HepG2 (cell line): Measurements from ENCODE around the gene HTR4. TPM values are rescaled to one million over a fixed set of nuclear protein-coding genes. Genes with fewer than 3 reads are reported as not detected.

Source experiments
- ATAC-seq: fragments of 200-7000 bp; cut with Tn5 transposase; 3 replicates; pipeline ENCODE4 v1.9.1; 2020; ENCODE audit warnings: mild to moderate bottlenecking, moderate library complexity
- BruUV-seq: library from RNA; stranded (reverse); fragments of 400-500 nt; replicated peaks from 2 replicates; lab custom pipeline; 2021; lab: Mats Ljungman, UMichigan
- CTCF ChIA-PET: fragments of 300-600 bp; formaldehyde crosslinking; extraction: SDS; loops from one replicate; lab custom pipeline; 2021; ENCODE audit warnings: low total read pairs, inconsistent platforms, low intra/inter-chr PET ratio; lab: Yijun Ruan, JAX
- POLR2A ChIA-PET: fragments of 350-600 bp; sonication (Branson Sonifier 250); formaldehyde crosslinking; loops from one replicate; lab custom pipeline; 2020; ENCODE audit warnings: antibody characterized with exemption, inconsistent platforms; lab: Yijun Ruan, JAX
- DNase-seq: peaks from one replicate; pipeline ENCODE4 v3.0.0-alpha.2; 2015; ENCODE audit warnings: low spot score
- FAIRE-seq: peaks from 3 replicates; lab custom pipeline; 2011; peaks lifted over from hg19 to GRCh38; lab: Jason Lieb, UNC
- H2AFZ ChIP-seq: one replicate; pipeline ENCODE4 v1.6.1; 2011; ENCODE audit warnings: low read length, inconsistent platforms
- H3K27ac ChIP-seq: fragments of 300-600 bp; 3 replicates; pipeline ENCODE4 v1.8.0; 2011; ENCODE audit warnings: mixed run types, mild to moderate bottlenecking, mixed read lengths, low read length, inconsistent platforms; ENCODE audit not compliant: insufficient read depth; ENCODE audit errors: extremely low read length
- H3K27me3 ChIP-seq, 2 experiments: fragments of 200-600 bp in 1 of 2; 2 replicates in 1 of 2; 3 replicates in 1 of 2; pipeline versions ENCODE4 v1.6.0 to v1.8.0; 2011; ENCODE audit warnings: low read length in 2 of 2, mild to moderate bottlenecking in 2 of 2, moderate library complexity in 2 of 2, inconsistent platforms in 1 of 2; ENCODE audit not compliant: insufficient read depth in 2 of 2, control insufficient read depth in 1 of 2
- H3K36me3 ChIP-seq, 2 experiments: fragments of 200-600 bp in 1 of 2; replicated peaks in 1 of 2; 2 replicates in 1 of 2; 3 replicates in 1 of 2; pipeline versions ENCODE4 v1.5.1 to v1.8.0; 2011; ENCODE audit warnings: low read length in 2 of 2, inconsistent platforms in 1 of 2; ENCODE audit not compliant: insufficient read depth in 2 of 2, control insufficient read depth in 1 of 2
- H3K4me1 ChIP-seq: 2 replicates; pipeline ENCODE4 v1.5.1; 2012; ENCODE audit warnings: low read length, inconsistent platforms; ENCODE audit not compliant: insufficient read depth
- H3K4me2 ChIP-seq: 2 replicates; pipeline ENCODE4 v1.6.0; 2011; ENCODE audit warnings: low read depth, low read length, inconsistent platforms
- H3K4me3 ChIP-seq, 3 experiments: fragments of 200-600 bp in 1 of 3; sonication (generic), shearing (Covaris generic) in 1 of 3; replicated peaks in 1 of 3; 2 replicates each; pipeline ENCODE4 v1.5.1; 2011 to 2016; ENCODE audit warnings: low read length in 3 of 3, inconsistent platforms in 2 of 3, low read depth in 2 of 3, mild to moderate bottlenecking in 2 of 3, control low read depth in 1 of 3, mixed read lengths in 1 of 3; ENCODE audit not compliant: insufficient read depth in 1 of 3
- H3K79me2 ChIP-seq: one replicate; pipeline ENCODE4 v1.6.1; 2011; ENCODE audit warnings: low read length, inconsistent platforms; ENCODE audit not compliant: insufficient read depth
- H3K9ac ChIP-seq: 2 replicates; pipeline ENCODE4 v1.6.0; 2011; ENCODE audit warnings: mild to moderate bottlenecking, low read depth, low read length, inconsistent platforms; ENCODE audit not compliant: insufficient read depth
- H3K9me3 ChIP-seq: 2 replicates; pipeline ENCODE4 v1.5.1; 2012; ENCODE audit warnings: mild to moderate bottlenecking, low read length
- H4K20me1 ChIP-seq: 2 replicates; pipeline ENCODE4 v1.6.0; 2011; ENCODE audit warnings: inconsistent platforms, mild to moderate bottlenecking, low read length, moderate library complexity; ENCODE audit not compliant: insufficient read depth
- CEBPG ChIP-seq: IDR thresholded peaks from 2 replicates; pipeline ENCODE4 v1.6.1; 2016
- CENPX ChIP-seq: sonication (generic); formaldehyde crosslinking; IDR thresholded peaks from 2 replicates; pipeline ENCODE4 v1.9.0; 2021; ENCODE audit warnings: mild to moderate bottlenecking, missing genetic modification reagents, moderate library complexity
- HOXA3 ChIP-seq: sonication (generic); formaldehyde crosslinking; IDR thresholded peaks from 2 replicates; pipeline ENCODE4 v1.5.0; 2020; ENCODE audit warnings: missing genetic modification reagents
- IRX3 ChIP-seq: sonication (generic); formaldehyde crosslinking; IDR thresholded peaks from 2 replicates; pipeline ENCODE4 v1.8.1; 2023; ENCODE audit warnings: mild to moderate bottlenecking, low read depth, missing genetic modification reagents, borderline replicate concordance
- MED13 ChIP-seq: sonication (generic); formaldehyde crosslinking; IDR thresholded peaks from 2 replicates; pipeline ENCODE4 v1.5.0; 2020; ENCODE audit warnings: missing genetic modification reagents
- NFKBIZ ChIP-seq: IDR thresholded peaks from 2 replicates; pipeline ENCODE4 v1.6.1; 2018; ENCODE audit warnings: missing genetic modification reagents, missing compliant biosample characterization
- SKIL ChIP-seq: sonication (generic); formaldehyde crosslinking; IDR thresholded peaks from 2 replicates; pipeline ENCODE4 v1.8.0; 2022; ENCODE audit warnings: missing genetic modification reagents, mild to moderate bottlenecking, moderate library complexity, borderline replicate concordance
- ZBTB3 ChIP-seq: sonication (generic); formaldehyde crosslinking; IDR thresholded peaks from 2 replicates; pipeline ENCODE4 v1.4.0; 2020; ENCODE audit warnings: low read depth, mild to moderate bottlenecking, moderate library complexity, missing genetic modification reagents, borderline replicate concordance
- WGBS: methylation state at CpG from one replicate; pipeline ENCODE4 v1.1.6; 2017; ENCODE audit warnings: low lambda C conversion rate; 5-methylcytosine and 5-hydroxymethylcytosine counted together
- in situ Hi-C: cut with HindIII; loops from 2 replicates; pipeline ENCODE4 v1.10.0; 2017; ENCODE audit warnings: low pct_unique_long_range_greater_than_20kb; ENCODE audit not compliant: extremely low pct_ligation_motif_present
- intact Hi-C: fragments of 100-400 bp; cut with micrococcal nuclease; formaldehyde crosslinking; loops from one replicate; pipeline ENCODE4 v1.10.0; 2022; ENCODE audit not compliant: unreplicated experiment
- polyA plus RNA-seq, 8 experiments: library from polyadenylated mRNA; depleted of rRNA in 3 of 8; stranded (reverse) in 7 of 8; unstranded in 1 of 8; fragments of >200 nt; fragmentation: Illumina TruSeq in 4 of 8; extraction: Trizol in 4 of 8; gene quantifications; 2 replicates each; pipeline versions ENCODE4 v1.2.1 to v1.2.3, GENCODE V29; 2011 to 2016; ENCODE audit warnings: low read depth in 4 of 8, missing spikeins in 1 of 8, mixed read lengths in 1 of 8; ENCODE audit not compliant: insufficient read depth in 1 of 8
- total RNA-seq, 5 experiments: library from RNA; depleted of rRNA; stranded (reverse); fragments of >200 nt; fragmentation: Illumina TruSeq; extraction: Trizol; gene quantifications; 2 replicates each; pipeline ENCODE4 v1.2.3, GENCODE V29; 2016; ENCODE audit warnings: low read depth in 1 of 5
- TF ChIP-seq, protein P1 (sequence below): sonication (generic); formaldehyde crosslinking; IDR thresholded peaks from 2 replicates; pipeline ENCODE4 v1.8.0; 2023; ENCODE audit warnings: mild to moderate bottlenecking, missing genetic modification reagents

The HTR4 gene
- total and polyA plus RNA-seq, 2 of the 13 experiments (the other 11 are each of a cell fraction or from before 2014, with no cell fraction given), result not detected

GRCh38 chr5:148491015-148491792 lies 163.1 kb downstream of the HTR4 start:
- Histone ChIP-seq H3K4me1 (0 out of 2 replicates have a peak, but pooled peaks cover 11% of the 10 kb centered on the region), H3K4me3 (no peak overlapping the region), H3K36me3 (no peaks in the 10 kb centered on the region), H3K4me2 (no peak overlapping the region), H4K20me1 (no peaks in the 10 kb centered on the region), H3K27ac (no peak overlapping the region), H3K9ac (no peak overlapping the region), H3K27me3 (no peaks in the 10 kb centered on the region), H3K79me2 (no peaks in the 10 kb centered on the region), H2AFZ (no peak overlapping the region), H3K9me3 (no peaks in the 10 kb centered on the region)
- WGBS, result 38% methylated on average over 10 of the region's 10 CpGs
- no peak for FAIRE-seq
- no peak for DNase-seq
- BruUV-seq, result no TSS peak
- POLR2A ChIA-PET, result no interaction called here
- TF ChIP-seq CEBPG (CRISPR knock-in tag), result no peak
- no peak for TF ChIP-seq MED13 (CRISPR knock-in tag)
- TF ChIP-seq NFKBIZ (CRISPR knock-in tag), result no peak
- TF ChIP-seq IRX3 (CRISPR knock-in tag), result no peak
- TF ChIP-seq SKIL (CRISPR knock-in tag), result no peak
- TF ChIP-seq CENPX (CRISPR knock-in tag), result no peak
- TF ChIP-seq, protein P1, sequence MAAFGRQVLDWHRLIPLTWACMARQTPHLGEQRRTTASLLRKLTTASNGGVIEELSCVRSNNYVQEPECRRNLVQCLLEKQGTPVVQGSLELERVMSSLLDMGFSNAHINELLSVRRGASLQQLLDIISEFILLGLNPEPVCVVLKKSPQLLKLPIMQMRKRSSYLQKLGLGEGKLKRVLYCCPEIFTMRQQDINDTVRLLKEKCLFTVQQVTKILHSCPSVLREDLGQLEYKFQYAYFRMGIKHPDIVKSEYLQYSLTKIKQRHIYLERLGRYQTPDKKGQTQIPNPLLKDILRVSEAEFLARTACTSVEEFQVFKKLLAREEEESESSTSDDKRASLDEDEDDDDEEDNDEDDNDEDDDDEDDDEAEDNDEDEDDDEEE, result no peak
- no peak for TF ChIP-seq ZBTB3 (CRISPR knock-in tag)
- no peak for TF ChIP-seq HOXA3 (CRISPR knock-in tag)
- in situ Hi-C loops (no loop called here), intact Hi-C loops (no loop called here)
- CTCF ChIA-PET, result no interaction called here
- ATAC-seq, result peak; percentile 19; the same call in 1 of the 3 replicates
